Measurements from ENCODE around the gene TAS2R3. TPM values are rescaled to one million over a fixed set of nuclear protein-coding genes. Genes with fewer than 3 reads are reported as not detected.

Gene TAS2R3
- total and polyA plus RNA-seq, 2 of the 13 experiments (the other 11 are each of a cell fraction or from before 2014, with no cell fraction given), result 0.74 to 1.1 TPM

GRCh38 chr7:141737836-141738591 is 25.9 kb upstream of the TAS2R3 start, which contains the start of gene SSBP1 (continued):
- TF ChIP-seq FOXP4 (CRISPR knock-in tag; IDR thresholded peaks at IDR 0.05) (peak; percentile 74), FOXC1 (CRISPR knock-in tag; IDR thresholded peaks at IDR 0.05; ENCODE audit: borderline replicate concordance) (peak; percentile 84; the same call in 1 of the 2 replicates), CERS6 (CRISPR knock-in tag; IDR thresholded peaks at IDR 0.05) (no peak), ZNF468 (CRISPR knock-in tag; IDR thresholded peaks at IDR 0.05) (no peak), KLF9 (CRISPR knock-in tag; IDR thresholded peaks at IDR 0.05; ENCODE audit: low read depth) (no peak), AGO1 (IDR thresholded peaks at IDR 0.05; ENCODE audit: low read depth, low read length, poor library complexity, severe bottlenecking) (no peak), ARNT2 (CRISPR knock-in tag; IDR thresholded peaks at IDR 0.05; ENCODE audit: low read depth) (peak; percentile 77), ZNF639 (CRISPR knock-in tag; conservative IDR thresholded peaks at IDR 0.05) (peak; percentile 84), HNRNPH1 (optimal IDR thresholded peaks at IDR 0.05; ENCODE audit: low read depth, low read length) (no peak), ZNF619 (CRISPR knock-in tag; IDR thresholded peaks at IDR 0.05) (no peak)
- TF ChIP-seq, protein P1, sequence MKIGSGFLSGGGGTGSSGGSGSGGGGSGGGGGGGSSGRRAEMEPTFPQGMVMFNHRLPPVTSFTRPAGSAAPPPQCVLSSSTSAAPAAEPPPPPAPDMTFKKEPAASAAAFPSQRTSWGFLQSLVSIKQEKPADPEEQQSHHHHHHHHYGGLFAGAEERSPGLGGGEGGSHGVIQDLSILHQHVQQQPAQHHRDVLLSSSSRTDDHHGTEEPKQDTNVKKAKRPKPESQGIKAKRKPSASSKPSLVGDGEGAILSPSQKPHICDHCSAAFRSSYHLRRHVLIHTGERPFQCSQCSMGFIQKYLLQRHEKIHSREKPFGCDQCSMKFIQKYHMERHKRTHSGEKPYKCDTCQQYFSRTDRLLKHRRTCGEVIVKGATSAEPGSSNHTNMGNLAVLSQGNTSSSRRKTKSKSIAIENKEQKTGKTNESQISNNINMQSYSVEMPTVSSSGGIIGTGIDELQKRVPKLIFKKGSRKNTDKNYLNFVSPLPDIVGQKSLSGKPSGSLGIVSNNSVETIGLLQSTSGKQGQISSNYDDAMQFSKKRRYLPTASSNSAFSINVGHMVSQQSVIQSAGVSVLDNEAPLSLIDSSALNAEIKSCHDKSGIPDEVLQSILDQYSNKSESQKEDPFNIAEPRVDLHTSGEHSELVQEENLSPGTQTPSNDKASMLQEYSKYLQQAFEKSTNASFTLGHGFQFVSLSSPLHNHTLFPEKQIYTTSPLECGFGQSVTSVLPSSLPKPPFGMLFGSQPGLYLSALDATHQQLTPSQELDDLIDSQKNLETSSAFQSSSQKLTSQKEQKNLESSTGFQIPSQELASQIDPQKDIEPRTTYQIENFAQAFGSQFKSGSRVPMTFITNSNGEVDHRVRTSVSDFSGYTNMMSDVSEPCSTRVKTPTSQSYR (CRISPR knock-in tag; IDR thresholded peaks at IDR 0.05; ENCODE audit: borderline replicate concordance), result peak; percentile 44; the same call in 1 of the 2 replicates
- TF ChIP-seq, protein P2, sequence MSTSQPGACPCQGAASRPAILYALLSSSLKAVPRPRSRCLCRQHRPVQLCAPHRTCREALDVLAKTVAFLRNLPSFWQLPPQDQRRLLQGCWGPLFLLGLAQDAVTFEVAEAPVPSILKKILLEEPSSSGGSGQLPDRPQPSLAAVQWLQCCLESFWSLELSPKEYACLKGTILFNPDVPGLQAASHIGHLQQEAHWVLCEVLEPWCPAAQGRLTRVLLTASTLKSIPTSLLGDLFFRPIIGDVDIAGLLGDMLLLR (CRISPR knock-in tag; IDR thresholded peaks at IDR 0.05), result peak; percentile 55; the same call in 1 of the 2 replicates
- TF ChIP-seq, protein P3, sequence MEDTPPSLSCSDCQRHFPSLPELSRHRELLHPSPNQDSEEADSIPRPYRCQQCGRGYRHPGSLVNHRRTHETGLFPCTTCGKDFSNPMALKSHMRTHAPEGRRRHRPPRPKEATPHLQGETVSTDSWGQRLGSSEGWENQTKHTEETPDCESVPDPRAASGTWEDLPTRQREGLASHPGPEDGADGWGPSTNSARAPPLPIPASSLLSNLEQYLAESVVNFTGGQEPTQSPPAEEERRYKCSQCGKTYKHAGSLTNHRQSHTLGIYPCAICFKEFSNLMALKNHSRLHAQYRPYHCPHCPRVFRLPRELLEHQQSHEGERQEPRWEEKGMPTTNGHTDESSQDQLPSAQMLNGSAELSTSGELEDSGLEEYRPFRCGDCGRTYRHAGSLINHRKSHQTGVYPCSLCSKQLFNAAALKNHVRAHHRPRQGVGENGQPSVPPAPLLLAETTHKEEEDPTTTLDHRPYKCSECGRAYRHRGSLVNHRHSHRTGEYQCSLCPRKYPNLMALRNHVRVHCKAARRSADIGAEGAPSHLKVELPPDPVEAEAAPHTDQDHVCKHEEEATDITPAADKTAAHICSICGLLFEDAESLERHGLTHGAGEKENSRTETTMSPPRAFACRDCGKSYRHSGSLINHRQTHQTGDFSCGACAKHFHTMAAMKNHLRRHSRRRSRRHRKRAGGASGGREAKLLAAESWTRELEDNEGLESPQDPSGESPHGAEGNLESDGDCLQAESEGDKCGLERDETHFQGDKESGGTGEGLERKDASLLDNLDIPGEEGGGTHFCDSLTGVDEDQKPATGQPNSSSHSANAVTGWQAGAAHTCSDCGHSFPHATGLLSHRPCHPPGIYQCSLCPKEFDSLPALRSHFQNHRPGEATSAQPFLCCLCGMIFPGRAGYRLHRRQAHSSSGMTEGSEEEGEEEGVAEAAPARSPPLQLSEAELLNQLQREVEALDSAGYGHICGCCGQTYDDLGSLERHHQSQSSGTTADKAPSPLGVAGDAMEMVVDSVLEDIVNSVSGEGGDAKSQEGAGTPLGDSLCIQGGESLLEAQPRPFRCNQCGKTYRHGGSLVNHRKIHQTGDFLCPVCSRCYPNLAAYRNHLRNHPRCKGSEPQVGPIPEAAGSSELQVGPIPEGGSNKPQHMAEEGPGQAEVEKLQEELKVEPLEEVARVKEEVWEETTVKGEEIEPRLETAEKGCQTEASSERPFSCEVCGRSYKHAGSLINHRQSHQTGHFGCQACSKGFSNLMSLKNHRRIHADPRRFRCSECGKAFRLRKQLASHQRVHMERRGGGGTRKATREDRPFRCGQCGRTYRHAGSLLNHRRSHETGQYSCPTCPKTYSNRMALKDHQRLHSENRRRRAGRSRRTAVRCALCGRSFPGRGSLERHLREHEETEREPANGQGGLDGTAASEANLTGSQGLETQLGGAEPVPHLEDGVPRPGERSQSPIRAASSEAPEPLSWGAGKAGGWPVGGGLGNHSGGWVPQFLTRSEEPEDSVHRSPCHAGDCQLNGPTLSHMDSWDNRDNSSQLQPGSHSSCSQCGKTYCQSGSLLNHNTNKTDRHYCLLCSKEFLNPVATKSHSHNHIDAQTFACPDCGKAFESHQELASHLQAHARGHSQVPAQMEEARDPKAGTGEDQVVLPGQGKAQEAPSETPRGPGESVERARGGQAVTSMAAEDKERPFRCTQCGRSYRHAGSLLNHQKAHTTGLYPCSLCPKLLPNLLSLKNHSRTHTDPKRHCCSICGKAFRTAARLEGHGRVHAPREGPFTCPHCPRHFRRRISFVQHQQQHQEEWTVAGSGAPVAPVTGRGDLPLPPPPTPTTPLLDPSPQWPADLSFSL (CRISPR knock-in tag; IDR thresholded peaks at IDR 0.05), result no peak
